ENCODE data around the gene KRTAP4-5.
"Not testable (repeated sequence)": the region's sequence is repeated elsewhere in the genome, so short reads cannot be mapped to it uniquely, and the experiment has no call there.

KRTAP4-5 gene

GRCh38 chr17:41145261-41145660 lies 4.4 kb downstream of the KRTAP4-5 start:
- DNase-seq = no peak

- no peak for DNase-seq
Observed at GRCh38 chr17:41144846-41145245, 4.8 kb downstream of the KRTAP4-5 start.

DNA sequence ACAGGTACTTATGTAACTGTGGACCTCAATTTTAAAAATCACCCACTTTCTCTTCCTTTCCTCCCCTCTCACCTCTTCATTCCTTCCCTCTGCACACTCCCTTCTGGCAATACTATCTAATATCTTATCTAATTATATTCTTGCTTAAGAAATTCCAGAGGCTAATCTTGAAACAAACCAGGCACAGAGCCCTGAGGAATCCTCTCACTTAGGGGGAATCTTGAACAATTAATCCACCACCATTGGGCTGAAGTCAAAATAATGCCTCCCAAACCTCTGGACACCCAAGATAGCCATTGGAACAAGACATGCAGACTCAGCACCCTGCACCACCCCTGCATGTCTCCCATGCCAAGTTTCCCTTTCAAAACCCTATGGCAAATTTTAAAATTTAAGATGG lies 8.3 kb downstream of the KRTAP4-5 start:
- DNase-seq = no peak

GRCh38 chr17:41140360-41141131 lies 9.1 kb downstream of the KRTAP4-5 start, which contains the start of gene KRTAP4-6:
KRTAP4-6 (minus strand) TSS chr17:41140544; CDS start chr17:41140487, 57 bp downstream.
- no peak for DNase-seq

GRCh38 chr17:41139865-41140264 lies 9.8 kb downstream of the KRTAP4-5 start:
- DNase-seq = not testable (repeated sequence)

GRCh38 chr17:41133880-41134735 lies 15.5 kb downstream of the KRTAP4-5 start:
- no peak for DNase-seq

GRCh38 chr17:41131979-41132378 lies 17.6 kb downstream of the KRTAP4-5 start:
- DNase-seq = no peak

DNA sequence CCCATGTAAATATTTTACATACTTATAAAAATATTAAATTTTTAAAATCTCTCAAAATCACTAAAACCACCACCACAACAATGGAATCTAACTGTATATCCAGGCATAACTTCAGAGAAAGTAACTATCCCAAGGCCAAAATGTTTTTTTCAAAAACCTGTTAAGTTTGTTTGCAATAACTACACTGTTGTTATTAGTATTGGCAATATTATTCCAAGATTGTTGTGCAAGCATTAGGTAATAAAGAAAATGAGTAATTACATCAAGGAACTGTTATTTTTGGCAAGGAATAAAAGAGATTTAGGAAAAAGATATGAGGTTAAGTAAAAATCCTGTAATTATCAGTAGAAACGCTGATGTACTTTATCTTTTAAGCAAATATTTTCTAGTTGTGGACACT lies 22.3 kb downstream of the KRTAP4-5 start:
- DNase-seq = no peak

GRCh38 chr17:41126412-41126811 lies 23.2 kb downstream of the KRTAP4-5 start:
- no peak for DNase-seq

DNA sequence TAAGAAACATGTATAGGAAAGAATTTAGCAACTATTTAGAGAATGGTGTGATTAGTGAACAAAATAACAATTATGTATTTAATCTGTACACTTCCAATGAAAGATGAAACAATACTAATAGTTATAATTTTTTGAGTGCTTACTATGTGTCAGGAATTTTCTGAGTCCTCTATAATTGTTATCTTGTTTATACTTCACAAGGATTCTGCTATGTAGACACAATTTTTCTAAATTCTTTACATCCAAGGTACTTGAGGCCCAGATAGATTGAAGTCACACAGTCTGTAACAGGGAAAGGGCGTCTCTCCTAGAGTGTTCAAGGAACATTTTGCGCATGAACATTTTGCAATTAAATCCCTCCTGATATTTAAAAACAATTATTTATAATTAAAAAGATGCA lies 24.6 kb downstream of the KRTAP4-5 start:
- no peak for DNase-seq

DNA sequence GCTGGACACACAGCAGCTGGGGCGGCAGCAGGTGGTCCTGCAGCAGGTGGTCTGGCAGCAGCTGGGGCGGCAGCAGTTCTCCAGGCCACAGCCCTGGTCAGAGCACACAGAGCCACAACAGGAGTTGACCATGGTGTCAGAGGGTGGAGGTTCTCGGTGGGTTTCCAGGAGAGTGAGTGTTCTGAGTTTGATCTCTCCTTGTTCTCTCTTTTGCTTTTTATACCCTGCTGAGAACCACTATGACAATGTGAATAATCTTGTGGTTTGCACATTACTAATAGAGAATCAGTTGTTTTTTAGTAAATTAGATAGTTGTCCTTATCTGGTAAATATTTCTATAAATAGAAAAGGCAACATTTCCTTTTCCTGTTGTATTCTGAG lies 25.6 kb downstream of the KRTAP4-5 start, which contains the start of gene KRTAP4-12:
Gene KRTAP4-12 (minus strand): TSS at position 192 of the 381 bp plus-strand sequence. CDS start 60 bp downstream, at position 132.
- not testable (repeated sequence) for DNase-seq

GRCh38 chr17:41123292-41123990 lies 26.2 kb downstream of the KRTAP4-5 start:
- not testable (repeated sequence) for DNase-seq

GRCh38 chr17:41121742-41122141 lies 27.9 kb downstream of the KRTAP4-5 start:
- DNase-seq = no peak

- DNase-seq = not testable (repeated sequence)
Observed at GRCh38 chr17:41119696-41120690, 29.6 kb downstream of the KRTAP4-5 start.

- no peak for DNase-seq
Observed at GRCh38 chr17:41118721-41119120, 30.9 kb downstream of the KRTAP4-5 start.

GRCh38 chr17:41117846-41118386 lies 31.7 kb downstream of the KRTAP4-5 start, which contains the start of gene KRTAP4-11:
KRTAP4-11 (minus strand) TSS chr17:41118373; CDS start chr17:41118315, 58 bp downstream.
- not testable (repeated sequence) for DNase-seq

DNA sequence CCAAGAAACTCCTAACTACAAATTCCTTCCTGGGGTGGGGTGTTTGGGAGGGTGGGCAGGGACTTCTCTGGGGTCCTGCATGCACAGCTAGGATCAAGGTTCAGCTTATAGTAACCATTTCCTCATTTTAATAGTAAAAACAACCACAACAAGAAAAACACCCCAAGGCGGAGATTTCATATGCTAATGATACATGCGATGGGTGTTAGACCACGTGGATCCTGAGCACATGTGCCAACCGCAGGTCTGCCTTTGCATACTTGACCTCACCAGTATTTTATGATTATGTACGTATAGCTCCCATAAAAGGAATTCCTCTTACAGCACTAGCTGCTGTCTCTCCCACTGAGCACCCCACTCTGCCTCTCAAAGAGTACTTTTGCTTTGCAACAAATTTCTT lies 33.3 kb downstream of the KRTAP4-5 start:
- no peak for DNase-seq

- DNase-seq = no peak
Observed at GRCh38 chr17:41111151-41111885, 38.3 kb downstream of the KRTAP4-5 start.

- not testable (repeated sequence) for DNase-seq
Observed at GRCh38 chr17:41108728-41109386, 40.8 kb downstream of the KRTAP4-5 start.

GRCh38 chr17:41107941-41108450 lies 41.6 kb downstream of the KRTAP4-5 start:
- DNase-seq = no peak
